SH-SY5Y (cell line): ENCODE results near the gene SIX1.
A peak's percentile ranks its signal among the peaks of the same experiment; 100 is the strongest.

Experiments
- GATA2 ChIP-seq: IDR thresholded peaks from 2 replicates; pipeline ENCODE4 v1.6.1; 2011; ENCODE audit warnings: mild to moderate bottlenecking, low read depth, low read length
- GATA3 ChIP-seq: IDR thresholded peaks from 2 replicates; pipeline ENCODE4 v1.6.1; 2011; ENCODE audit warnings: low read depth, mild to moderate bottlenecking, low read length, moderate library complexity

DNA sequence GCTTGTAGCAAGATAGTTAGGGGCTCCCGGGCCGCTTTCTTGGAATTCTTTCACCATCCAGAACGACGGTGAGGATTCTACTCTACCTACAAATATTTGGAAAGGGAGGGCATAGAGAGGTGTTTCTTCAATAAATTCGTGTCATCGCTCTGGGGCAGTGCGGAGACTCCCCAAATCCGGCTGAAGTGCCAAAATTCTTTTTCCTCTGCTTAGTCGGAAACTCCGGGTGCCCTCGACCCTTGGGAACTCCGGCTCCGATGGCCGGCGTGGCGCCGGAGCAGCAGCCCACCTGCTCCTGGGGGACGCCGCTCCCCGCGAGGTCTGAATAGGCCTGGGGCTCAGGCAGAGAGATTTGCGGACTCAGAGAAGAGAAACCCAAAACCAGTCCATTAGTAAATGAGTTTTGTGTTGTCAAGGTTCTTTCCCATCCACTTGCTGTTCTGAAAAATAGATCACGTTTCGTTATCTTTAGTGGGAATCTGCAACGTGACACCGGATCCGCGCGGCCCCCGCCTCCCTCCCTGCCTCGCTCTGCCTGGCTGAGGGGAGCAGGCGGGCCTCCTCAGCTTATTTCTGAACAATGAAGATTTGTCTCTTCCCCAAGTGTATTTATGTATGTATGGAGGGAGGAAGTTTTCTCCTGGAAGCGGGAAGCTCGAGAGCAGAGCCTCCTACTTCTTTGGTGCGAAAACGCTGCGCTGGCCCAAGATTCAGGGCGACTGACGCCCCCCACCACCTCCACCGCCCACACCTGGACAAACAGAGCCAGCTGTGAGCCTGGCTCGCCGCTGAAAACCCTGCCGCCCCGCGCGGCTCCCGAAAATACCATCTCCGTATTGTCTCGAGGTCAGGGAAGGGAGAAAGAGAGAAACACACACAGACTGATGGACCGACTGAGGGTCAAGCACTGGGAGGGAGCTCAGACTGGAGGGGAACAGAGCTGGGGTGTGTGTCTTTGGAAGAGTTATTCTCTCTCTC lies 3.7 kb upstream of the SIX1 start:
- TF ChIP-seq GATA3 (no peak), GATA2 (peak; percentile 29; the same call in 1 of the 2 replicates)
